Esophagus muscularis mucosa (tissue), 4 donors: ENCODE data around the gene TMEM176A. TPM values are rescaled to one million over a fixed set of nuclear protein-coding genes. Genes with fewer than 3 reads are reported as not detected.

Experiments
- DNase-seq: peaks from one replicate; pipeline ENCODE4 v3.0.0-alpha.2; 2017; ENCODE audit errors: extremely low spot score
- H3K27ac ChIP-seq, 4 donors: fragments of 200-600 bp; sonication (generic); replicated peaks in 1 of 4; 1 replicate in 3 of 4; 2 replicates in 1 of 4; pipeline ENCODE4 v1.5.1; 2016 to 2019; ENCODE audit warnings: mild to moderate bottlenecking in 1 of 4
- H3K27me3 ChIP-seq, 4 donors: fragments of 200-600 bp; sonication (generic); one replicate each; pipeline versions ENCODE4 v1.5.1 to v1.6.0; 2016 to 2019
- H3K36me3 ChIP-seq, 4 donors: fragments of 200-600 bp; sonication (generic); one replicate each; pipeline ENCODE4 v1.5.1; 2016 to 2019
- H3K4me1 ChIP-seq, 4 donors: fragments of 200-600 bp; sonication (generic); one replicate each; pipeline ENCODE4 v1.5.1; 2016 to 2019
- H3K4me3 ChIP-seq, 4 donors: fragments of 200-600 bp; sonication (generic); 1 replicate in 2 of 4; 2 replicates in 2 of 4; pipeline ENCODE4 v1.5.1; 2016 to 2019; ENCODE audit warnings: mild to moderate bottlenecking in 4 of 4, moderate library complexity in 1 of 4
- H3K9me3 ChIP-seq, 4 donors: fragments of 200-600 bp; sonication (generic); 1 replicate in 3 of 4; 2 replicates in 1 of 4; pipeline ENCODE4 v1.5.1; 2016 to 2019
- CTCF ChIP-seq, 3 experiments: fragments of 200-600 bp in 2 of 3; fragments of 450-650 bp in 1 of 3; sonication (generic) in 2 of 3; IDR thresholded peaks; one replicate each; pipeline ENCODE4 v1.5.1; 2017 to 2019; ENCODE audit warnings: antibody characterized with exemption in 3 of 3, mild to moderate bottlenecking in 2 of 3, moderate library complexity in 1 of 3
- EP300 ChIP-seq: sonication (generic); formaldehyde crosslinking; IDR thresholded peaks from one replicate; pipeline ENCODE4 v1.6.1; 2017; ENCODE audit warnings: antibody characterized with exemption
- POLR2A ChIP-seq: fragments of 450-650 bp; IDR thresholded peaks from one replicate; pipeline ENCODE4 v1.6.1; 2017; ENCODE audit warnings: antibody characterized with exemption, moderate library complexity, mild to moderate bottlenecking, low read depth
- POLR2AphosphoS5 ChIP-seq, 2 donors: sonication (generic); formaldehyde crosslinking; IDR thresholded peaks; one replicate each; pipeline ENCODE4 v1.6.1; 2017; ENCODE audit warnings: antibody characterized with exemption in 2 of 2
- WGBS: methylation state at CpG from one replicate; pipeline ENCODE4 v1.1.5; 2018; 5-methylcytosine and 5-hydroxymethylcytosine counted together
- intact Hi-C: fragments of 100-400 bp; cut with DNase I; formaldehyde crosslinking; loops from one replicate; pipeline ENCODE4 v1.15.1; 2023
- total RNA-seq, 4 donors: library from RNA; depleted of rRNA; stranded (reverse); fragments of >200 nt; gene quantifications; one replicate each; pipeline versions ENCODE4 v1.1.0 to v1.2.1, GENCODE V29; 2016

TMEM176A gene
- total RNA-seq, 4 donors from 2014 or later, result 11.6 to 47.7 (median 35.5) TPM

- Histone ChIP-seq H3K27me3 (no peaks in the 10 kb centered on the region), H3K27ac (no peak overlapping the region), H3K36me3 (no peaks in the 10 kb centered on the region), H3K4me1 (peaks cover 0 to 9% (median 0%) of the 10 kb centered on the region in 4 donors), H3K9me3 (no peaks in the 10 kb centered on the region), H3K4me3 (no peak overlapping the region)
- WGBS, result 75% methylated on average over 8 of the region's 8 CpGs
- intact Hi-C loops, result no loop called here
- DNase-seq, result peak; percentile 50
- no peak for TF ChIP-seq CTCF (IDR thresholded peaks at IDR 0.05)
- no peak for TF ChIP-seq EP300
- TF ChIP-seq POLR2AphosphoS5 (IDR thresholded peaks at IDR 0.05), result no peak
- no peak for TF ChIP-seq POLR2A
Measured at GRCh38 chr7:150823043-150823442, 22.5 kb downstream of the TMEM176A start.

GRCh38 chr7:150823484-150824126 lies 23.0 kb downstream of the TMEM176A start:
- no peak for TF ChIP-seq EP300
- TF ChIP-seq POLR2AphosphoS5 (IDR thresholded peaks at IDR 0.05), result no peak
- no peak for TF ChIP-seq CTCF (IDR thresholded peaks at IDR 0.05)
- no peak for TF ChIP-seq POLR2A
- Histone ChIP-seq H3K36me3 (no peaks in the 10 kb centered on the region), H3K4me3 (no peak overlapping the region), H3K27me3 (no peaks in the 10 kb centered on the region), H3K27ac (no peak overlapping the region), H3K4me1 (peaks cover 0 to 9% (median 0%) of the 10 kb centered on the region in 4 donors), H3K9me3 (no peaks in the 10 kb centered on the region)
- WGBS, result 87% methylated on average over 10 of the region's 10 CpGs
- peak; percentile 57 for DNase-seq
- intact Hi-C loops, result no loop called here

GRCh38 chr7:150824379-150825177 lies 24.0 kb downstream of the TMEM176A start:
- no peaks in the 10 kb centered on the region for H3K27me3 ChIP-seq
- 92% methylated on average over 5 of the region's 20 CpGs for WGBS
- TF ChIP-seq CTCF (IDR thresholded peaks at IDR 0.05) (no peak), POLR2AphosphoS5 (IDR thresholded peaks at IDR 0.05) (no peak), EP300 (no peak), POLR2A (no peak)
- peaks cover 0 to 9% (median 0%) of the 10 kb centered on the region in 4 donors for H3K4me1 ChIP-seq
- no peaks in the 10 kb centered on the region for H3K36me3 ChIP-seq
- intact Hi-C loops, result no loop called here
- peak; percentile 79 for DNase-seq
- H3K4me3 ChIP-seq, result no peak overlapping the region
- no peak overlapping the region for H3K27ac ChIP-seq
- H3K9me3 ChIP-seq, result no peaks in the 10 kb centered on the region

GRCh38 chr7:150826061-150826849 lies 25.7 kb downstream of the TMEM176A start:
- TF ChIP-seq POLR2AphosphoS5 (IDR thresholded peaks at IDR 0.05), result no peak
- TF ChIP-seq POLR2A, result no peak
- TF ChIP-seq CTCF (IDR thresholded peaks at IDR 0.05), result no peak
- 75% methylated on average over 6 of the region's 6 CpGs for WGBS
- no peak overlapping the region for H3K4me3 ChIP-seq
- intact Hi-C loops, result no loop called here
- no peak overlapping the region for H3K27ac ChIP-seq
- peaks cover 0 to 9% (median 0%) of the 10 kb centered on the region in 4 donors for H3K4me1 ChIP-seq
- peaks cover 0 to 5% (median 0%) of the 10 kb centered on the region in 4 donors for H3K27me3 ChIP-seq
- H3K9me3 ChIP-seq, result no peaks in the 10 kb centered on the region
- no peaks in the 10 kb centered on the region for H3K36me3 ChIP-seq
- peak; percentile 66 for DNase-seq
